CD14-positive monocyte (primary cell): ENCODE results near the gene MAMDC2. TPM values are rescaled to one million over a fixed set of nuclear protein-coding genes. Genes with fewer than 3 reads are reported as not detected.

Source experiments
- DNase-seq, 3 donors: peaks; one replicate each; pipeline ENCODE4 v3.0.0-alpha.2; 2011 to 2022
- H2AFZ ChIP-seq: 2 replicates; pipeline ENCODE4 v1.6.0; 2012; ENCODE audit warnings: mild to moderate bottlenecking, low read depth, low read length, inconsistent platforms; ENCODE audit not compliant: insufficient read depth, poor library complexity, severe bottlenecking
- H3K27ac ChIP-seq, 2 donors: 1 replicate in 1 of 2; 2 replicates in 1 of 2; pipeline ENCODE4 v1.5.1; 2012 to 2013; ENCODE audit warnings: low read length in 2 of 2, control low read depth in 1 of 2, inconsistent platforms in 1 of 2, low read depth in 1 of 2, mild to moderate bottlenecking in 1 of 2
- H3K27me3 ChIP-seq, 2 donors: one replicate each; pipeline versions ENCODE4 v1.6.0 to v1.6.1; 2011 to 2013; ENCODE audit warnings: low read length in 2 of 2; ENCODE audit not compliant: control insufficient read depth in 2 of 2, insufficient read depth in 2 of 2
- H3K36me3 ChIP-seq, 2 donors: replicated peaks in 1 of 2; 1 replicate in 1 of 2; 2 replicates in 1 of 2; pipeline versions ENCODE4 v1.5.1 to v1.6.1; 2012 to 2013; ENCODE audit warnings: low read length in 2 of 2, control low read depth in 1 of 2, inconsistent platforms in 1 of 2, mild to moderate bottlenecking in 1 of 2; ENCODE audit not compliant: insufficient read depth in 2 of 2, control insufficient read depth in 1 of 2
- H3K4me1 ChIP-seq, 2 donors: 1 replicate in 1 of 2; 2 replicates in 1 of 2; pipeline versions ENCODE4 v1.5.1 to v1.6.1; 2012 to 2013; ENCODE audit warnings: low read length in 2 of 2, control low read depth in 1 of 2, inconsistent platforms in 1 of 2, mild to moderate bottlenecking in 1 of 2, moderate library complexity in 1 of 2; ENCODE audit not compliant: insufficient read depth in 2 of 2, control insufficient read depth in 1 of 2
- H3K4me2 ChIP-seq: replicated peaks from 2 replicates; pipeline ENCODE3; 2012; ENCODE audit warnings: low read length, moderate library complexity, mild to moderate bottlenecking; ENCODE audit not compliant: poor library complexity, severe bottlenecking; ENCODE audit errors: extremely low read depth
- H3K4me3 ChIP-seq, 3 experiments: fragments of 200-600 bp in 1 of 3; sonication (generic) in 1 of 3; replicated peaks in 1 of 3; 1 replicate in 2 of 3; 2 replicates in 1 of 3; pipeline ENCODE4 v1.5.1; 2011 to 2013; ENCODE audit warnings: low read length in 3 of 3, mild to moderate bottlenecking in 3 of 3, control low read depth in 2 of 3, low read depth in 2 of 3, inconsistent platforms in 1 of 3, moderate library complexity in 1 of 3
- H3K79me2 ChIP-seq: 2 replicates; pipeline ENCODE4 v1.6.0; 2012; ENCODE audit warnings: mild to moderate bottlenecking, control low read depth, inconsistent platforms, low read length, moderate library complexity; ENCODE audit not compliant: insufficient read depth
- H3K9ac ChIP-seq: 2 replicates; pipeline ENCODE4 v1.6.0; 2017; ENCODE audit warnings: low read length, mild to moderate bottlenecking; ENCODE audit not compliant: insufficient read depth, poor library complexity, severe bottlenecking
- H3K9me3 ChIP-seq, 2 donors: replicated peaks in 1 of 2; 1 replicate in 1 of 2; 2 replicates in 1 of 2; pipeline versions ENCODE4 v1.5.1 to v1.6.1; 2012 to 2013; ENCODE audit warnings: low read length in 2 of 2, control low read depth in 1 of 2; ENCODE audit not compliant: control insufficient read depth in 1 of 2, insufficient read depth in 1 of 2
- H4K20me1 ChIP-seq: 2 replicates; pipeline ENCODE4 v1.6.0; 2012; ENCODE audit warnings: mild to moderate bottlenecking, low read length, control low read depth, moderate library complexity; ENCODE audit not compliant: insufficient read depth
- H3K27ac Mint-ChIP-seq, 7 donors: one replicate each; pipeline ENCODE4 v1.8.0; 2020; ENCODE audit warnings: mild to moderate bottlenecking in 7 of 7, mixed read lengths in 7 of 7, moderate library complexity in 6 of 7, inconsistent platforms in 2 of 7
- H3K27me3 Mint-ChIP-seq, 3 donors: one replicate each; pipeline ENCODE4 v1.8.0; 2021 to 2022; ENCODE audit warnings: low read depth in 3 of 3, mild to moderate bottlenecking in 3 of 3, mixed read lengths in 3 of 3, moderate library complexity in 3 of 3, inconsistent platforms in 1 of 3
- H3K36me3 Mint-ChIP-seq, 2 donors: one replicate each; pipeline ENCODE4 v1.8.0; 2020; ENCODE audit warnings: mixed read lengths in 2 of 2, inconsistent platforms in 1 of 2, mild to moderate bottlenecking in 1 of 2
- H3K4me1 Mint-ChIP-seq: one replicate; pipeline ENCODE4 v1.8.0; 2020; ENCODE audit warnings: mild to moderate bottlenecking, mixed read lengths
- H3K4me3 Mint-ChIP-seq, 2 donors: one replicate each; pipeline ENCODE4 v1.8.0; 2020; ENCODE audit warnings: mild to moderate bottlenecking in 2 of 2, mixed read lengths in 2 of 2, moderate library complexity in 1 of 2
- H3K9me3 Mint-ChIP-seq, 7 donors: one replicate each; pipeline ENCODE4 v1.8.0; 2020 to 2022; ENCODE audit warnings: mixed read lengths in 7 of 7, mild to moderate bottlenecking in 6 of 7, moderate library complexity in 6 of 7, inconsistent platforms in 2 of 7
- WGBS: methylation state at CpG from one replicate; pipeline ENCODE4 v1.1.5; 2013; ENCODE audit warnings: missing lambda C conversion rate; ENCODE audit not compliant: insufficient coverage; 5-methylcytosine and 5-hydroxymethylcytosine counted together
- intact Hi-C, 2 donors: fragments of 100-400 bp; cut with micrococcal nuclease; formaldehyde crosslinking; loops; one replicate each; pipeline versions ENCODE4 v1.15.0 to v1.15.1; 2023
- polyA plus RNA-seq, 3 donors: library from polyadenylated mRNA; depleted of rRNA in 1 of 3; unstranded in 2 of 3; stranded (reverse) in 1 of 3; fragments of 300-500 nt in 2 of 3; fragments of >200 nt in 1 of 3; fragmentation: Illumina TruSeq in 2 of 3; gene quantifications; 1 replicate in 2 of 3; 2 replicates in 1 of 3; pipeline ENCODE4 v1.2.3, GENCODE V29; 2012 to 2021
- TF ChIP-seq, protein P1 (sequence below): fragments of 200-600 bp; IDR thresholded peaks from one replicate; pipeline ENCODE4 v1.8.0; 2022; ENCODE audit warnings: antibody characterized with exemption, mild to moderate bottlenecking

The MAMDC2 gene
- polyA plus RNA-seq, 3 donors = 0.05 to 0.09 TPM; not detected in 1

DNA sequence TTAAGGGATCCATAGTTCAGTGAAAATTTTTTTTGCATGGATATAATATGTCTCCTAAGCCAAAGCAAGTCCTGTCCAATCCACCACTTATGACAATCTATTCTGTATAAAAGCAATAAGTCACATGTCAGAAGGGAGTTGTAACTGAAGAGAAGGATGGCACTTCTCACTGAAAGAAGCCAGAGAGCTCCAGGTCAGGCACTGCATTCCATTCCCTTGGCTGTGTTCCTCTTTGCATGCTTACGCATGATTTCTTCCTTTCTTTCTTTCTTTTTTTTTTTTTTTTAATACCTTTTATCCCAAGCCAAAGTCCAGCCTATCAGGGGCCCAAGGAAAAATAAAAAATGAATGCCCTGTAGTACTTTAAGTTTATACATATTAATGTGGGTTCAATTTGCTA lies 39.8 kb downstream of the MAMDC2 start:
- Histone ChIP-seq H3K9ac (no peak overlapping the region), H3K27me3 (no peaks in the 10 kb centered on the region), H4K20me1 (no peaks in the 10 kb centered on the region), H3K36me3 (no peaks in the 10 kb centered on the region), H3K4me2 (no peak overlapping the region), H3K27ac (no peak overlapping the region), H3K4me1 (peaks cover 25 to 28% of the 10 kb centered on the region in 2 donors), H3K4me3 (no peak overlapping the region), H3K9me3 (no peaks in the 10 kb centered on the region), H2AFZ (no peak overlapping the region), H3K79me2 (no peaks in the 10 kb centered on the region)
- Mint-ChIP-seq H3K27me3 (peaks cover 0 to 4% (median 0%) of the 10 kb centered on the region in 3 donors), H3K4me3 (no peak overlapping the region), H3K4me1 (peaks cover 29% of the 10 kb centered on the region), H3K36me3 (peaks cover 0 to 1% of the 10 kb centered on the region in 2 donors), H3K27ac (no peak overlapping the region), H3K9me3 (no peaks in the 10 kb centered on the region)
- intact Hi-C loops = no loop called here
- TF ChIP-seq, protein P1, sequence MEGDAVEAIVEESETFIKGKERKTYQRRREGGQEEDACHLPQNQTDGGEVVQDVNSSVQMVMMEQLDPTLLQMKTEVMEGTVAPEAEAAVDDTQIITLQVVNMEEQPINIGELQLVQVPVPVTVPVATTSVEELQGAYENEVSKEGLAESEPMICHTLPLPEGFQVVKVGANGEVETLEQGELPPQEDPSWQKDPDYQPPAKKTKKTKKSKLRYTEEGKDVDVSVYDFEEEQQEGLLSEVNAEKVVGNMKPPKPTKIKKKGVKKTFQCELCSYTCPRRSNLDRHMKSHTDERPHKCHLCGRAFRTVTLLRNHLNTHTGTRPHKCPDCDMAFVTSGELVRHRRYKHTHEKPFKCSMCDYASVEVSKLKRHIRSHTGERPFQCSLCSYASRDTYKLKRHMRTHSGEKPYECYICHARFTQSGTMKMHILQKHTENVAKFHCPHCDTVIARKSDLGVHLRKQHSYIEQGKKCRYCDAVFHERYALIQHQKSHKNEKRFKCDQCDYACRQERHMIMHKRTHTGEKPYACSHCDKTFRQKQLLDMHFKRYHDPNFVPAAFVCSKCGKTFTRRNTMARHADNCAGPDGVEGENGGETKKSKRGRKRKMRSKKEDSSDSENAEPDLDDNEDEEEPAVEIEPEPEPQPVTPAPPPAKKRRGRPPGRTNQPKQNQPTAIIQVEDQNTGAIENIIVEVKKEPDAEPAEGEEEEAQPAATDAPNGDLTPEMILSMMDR = no peak
- no peak for DNase-seq
- no CpG with 5 or more reads among the region's 1 CpG for WGBS

- Histone ChIP-seq H3K9me3 (no peaks in the 10 kb centered on the region), H3K4me2 (no peak overlapping the region), H3K4me3 (no peak overlapping the region), H3K27me3 (no peaks in the 10 kb centered on the region), H3K4me1 (peaks cover 12 to 14% of the 10 kb centered on the region in 2 donors), H3K27ac (no peak overlapping the region), H3K36me3 (no peaks in the 10 kb centered on the region), H3K9ac (no peak overlapping the region), H3K79me2 (no peaks in the 10 kb centered on the region), H4K20me1 (no peaks in the 10 kb centered on the region), H2AFZ (no peak overlapping the region)
- DNase-seq = no peak
- Mint-ChIP-seq H3K9me3 (peaks cover 0 to 3% (median 0%) of the 10 kb centered on the region in 7 donors), H3K27ac (no peak overlapping the region), H3K36me3 (peaks cover 0 to 1% of the 10 kb centered on the region in 2 donors), H3K27me3 (no peaks in the 10 kb centered on the region), H3K4me3 (no peak overlapping the region), H3K4me1 (peaks cover 15% of the 10 kb centered on the region)
- 88% methylated on average over 2 of the region's 4 CpGs for WGBS
- intact Hi-C loops = no loop called here
- TF ChIP-seq, protein P1 = no peak
Measured at GRCh38 chr9:70085241-70085640, 41.6 kb downstream of the MAMDC2 start.
